Posterior vena cava (tissue), 2 donors: ENCODE measurements around the gene HNRNPUL1. TPM values are rescaled to one million over a fixed set of nuclear protein-coding genes. Genes with fewer than 3 reads are reported as not detected.

Experiments
- DNase-seq: peaks from one replicate; pipeline ENCODE4 v3.0.0-alpha.2; 2020; ENCODE audit warnings: low spot score
- intact Hi-C, 2 donors: fragments of 100-400 bp; cut with DNase I; formaldehyde crosslinking; loops; one replicate each; pipeline versions ENCODE4 v1.14.1 to v1.14.2; 2022 to 2023
- total RNA-seq, 2 donors: library from RNA; stranded (reverse); fragmentation: NEBNext Ultra II Directional; extraction: Animal tissue kit (Norgen Biotek cat#: 25700); gene quantifications; one replicate each; pipeline ENCODE4 v1.2.1, GENCODE V29; 2021
- donor health status: DM: yes; HTN: yes; CAD: no.
- donor health status: DM: yes; HTN: yes; CAD: no.

Gene HNRNPUL1
- total RNA-seq, 2 donors from 2014 or later, result 150 to 157 TPM

GRCh38 chr19:41319500-41320184 lies 55.5 kb downstream of the HNRNPUL1 start:
- DNase-seq, result no peak
- intact Hi-C loops, result no loop called here

- intact Hi-C loops, result no loop called here
- DNase-seq, result no peak
Measured at GRCh38 chr19:41320185-41320518, 56.0 kb downstream of the HNRNPUL1 start.

- DNase-seq, result no peak
- intact Hi-C loops, result no loop called here
Measured at GRCh38 chr19:41320568-41320967, 56.4 kb downstream of the HNRNPUL1 start.

GRCh38 chr19:41321204-41321599 lies 57.0 kb downstream of the HNRNPUL1 start:
- no peak for DNase-seq
- intact Hi-C loops, result no loop called here

GRCh38 chr19:41321600-41322270 lies 57.6 kb downstream of the HNRNPUL1 start:
- intact Hi-C loops, result no loop called here
- no peak for DNase-seq

GRCh38 chr19:41322451-41322850 lies 58.3 kb downstream of the HNRNPUL1 start:
- DNase-seq, result no peak
- intact Hi-C loops, result no loop called here

GRCh38 chr19:41323023-41323422 lies 58.9 kb downstream of the HNRNPUL1 start:
- no peak for DNase-seq
- intact Hi-C loops, result no loop called here

- peak; percentile 93 for DNase-seq
- intact Hi-C loops, result no loop called here
Measured at GRCh38 chr19:41323430-41324125, 59.4 kb downstream of the HNRNPUL1 start.

GRCh38 chr19:41324231-41324702 lies 60.1 kb downstream of the HNRNPUL1 start:
- intact Hi-C loops, result no loop called here
- no peak for DNase-seq

- intact Hi-C loops, result no loop called here
- DNase-seq, result peak; percentile 90
Measured at GRCh38 chr19:41324921-41325639, 60.9 kb downstream of the HNRNPUL1 start.

GRCh38 chr19:41325640-41325946 lies 61.4 kb downstream of the HNRNPUL1 start:
- no peak for DNase-seq
- intact Hi-C loops, result no loop called here

- DNase-seq, result no peak
- intact Hi-C loops, result loop anchor here in 1 of 2 donors (2.0 kb wide), 1 partner anchor 17 kb away; no protein-coding TSS in a partner anchor
Measured at GRCh38 chr19:41325947-41326706, 62.0 kb downstream of the HNRNPUL1 start.

- intact Hi-C loops, result loop anchor here in 1 of 2 donors (2.0 kb wide), 1 partner anchor 16 kb away; no protein-coding TSS in a partner anchor
- DNase-seq, result no peak
Measured at GRCh38 chr19:41327076-41327575, 63.0 kb downstream of the HNRNPUL1 start.

GRCh38 chr19:41327576-41328156 lies 63.5 kb downstream of the HNRNPUL1 start:
- peak; percentile 94 for DNase-seq
- intact Hi-C loops, result loop anchor here in 1 of 2 donors (2.0 kb wide), 1 partner anchor 15 kb away; no protein-coding TSS in a partner anchor

GRCh38 chr19:41328157-41328841 lies 64.1 kb downstream of the HNRNPUL1 start:
- DNase-seq, result no peak
- intact Hi-C loops, result no loop called here

- intact Hi-C loops, result no loop called here
Measured at GRCh38 chr19:41328842-41329225, 64.7 kb downstream of the HNRNPUL1 start.

GRCh38 chr19:41330481-41330880 lies 66.3 kb downstream of the HNRNPUL1 start:
- no peak for DNase-seq

More at GRCh38 chr19:41328842-41329225, 64.7 kb downstream of the HNRNPUL1 start:
- DNase-seq, result no peak

More at GRCh38 chr19:41330481-41330880, 66.3 kb downstream of the HNRNPUL1 start:
- intact Hi-C loops, result no loop called here
